ENCODE results near the gene ZNF850.

Gene ZNF850

DNA sequence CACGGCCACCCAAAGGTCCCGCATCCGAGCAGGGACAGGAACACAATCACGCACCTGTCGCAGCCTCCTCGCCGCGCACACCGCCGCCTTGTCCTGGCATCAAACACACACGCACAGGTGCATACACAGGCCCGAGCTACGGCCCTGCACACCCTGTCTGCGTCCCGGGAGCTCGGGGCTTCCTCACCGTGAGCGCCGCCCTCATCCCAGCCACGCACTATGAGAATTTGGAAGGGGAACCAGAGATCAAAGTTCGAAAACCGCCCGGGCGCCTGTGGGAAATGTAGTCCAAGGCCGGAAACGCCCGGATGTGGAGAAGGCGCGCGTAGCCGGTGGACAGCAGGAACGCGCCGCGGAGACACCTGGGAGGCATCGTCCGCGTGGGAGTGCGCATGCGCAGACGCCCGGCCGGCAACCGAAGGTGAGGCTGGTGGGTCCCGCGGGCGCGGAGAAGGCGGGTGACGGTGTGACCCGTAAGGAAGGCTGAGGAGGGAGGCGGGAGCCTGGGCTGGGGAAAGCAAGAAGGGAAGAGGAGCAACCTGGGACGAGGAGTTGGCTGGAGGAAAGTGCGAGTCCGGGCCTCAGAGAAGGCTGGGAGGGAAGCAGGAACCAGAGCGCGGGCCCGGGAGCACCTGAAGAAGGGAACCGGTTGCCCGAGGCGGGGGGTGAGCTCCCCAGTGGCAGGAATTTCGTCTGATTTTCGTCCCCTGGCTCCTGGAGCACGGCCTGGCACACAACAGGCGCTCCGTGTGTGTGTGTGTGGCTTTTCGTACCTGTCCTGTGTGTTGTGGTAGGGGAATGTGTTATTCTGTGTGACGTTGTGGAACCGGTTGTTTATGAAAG is 85.2 kb downstream of the ZNF850 start, which contains the start of gene ZNF567:
Gene ZNF567, plus strand, starts transcription at position 399 of the 843 bp plus-strand sequence. CDS start 7,256 bp downstream, outside the sequence.
- DNase-seq = peak; percentile 98

DNA sequence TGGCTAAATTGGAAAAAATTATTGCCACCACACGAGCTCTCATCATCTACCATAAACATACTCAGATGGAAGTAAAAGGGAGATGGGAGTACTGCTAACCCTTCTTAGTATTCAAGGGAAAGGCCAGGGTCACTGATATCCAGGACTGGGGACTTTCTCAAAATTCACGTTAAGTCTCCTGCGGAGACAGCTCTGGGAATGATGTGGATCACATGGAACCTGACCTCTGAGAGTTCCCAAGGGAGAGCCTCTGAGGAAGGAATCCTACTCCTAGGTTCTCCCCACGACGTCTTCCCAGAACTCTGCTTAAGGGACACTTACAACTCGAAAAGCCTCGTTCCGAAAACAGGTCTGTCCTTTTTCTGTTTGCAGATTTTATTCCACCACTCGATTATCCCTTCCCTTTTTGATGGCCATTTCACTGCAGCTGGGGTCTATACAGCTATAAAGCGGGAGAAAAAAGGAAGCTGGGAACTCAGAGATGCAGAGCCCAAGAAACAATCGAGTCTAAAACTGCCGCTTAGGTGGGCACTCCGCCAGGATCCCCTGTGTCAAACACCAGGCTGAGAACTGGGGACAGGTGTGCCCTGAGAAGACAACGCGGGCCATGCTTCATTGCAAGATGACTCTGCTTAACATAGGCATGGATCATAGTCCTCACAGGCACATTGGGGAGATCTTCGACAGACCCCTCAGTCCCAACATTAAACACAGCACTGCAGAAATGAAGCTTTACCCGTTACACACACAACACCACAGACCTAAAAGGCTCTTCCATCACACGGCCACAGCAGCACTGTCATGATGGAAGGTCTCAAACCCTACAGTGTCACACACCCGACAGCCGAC is 86.0 kb downstream of the ZNF850 start:
- peak; percentile 2 for DNase-seq

DNA sequence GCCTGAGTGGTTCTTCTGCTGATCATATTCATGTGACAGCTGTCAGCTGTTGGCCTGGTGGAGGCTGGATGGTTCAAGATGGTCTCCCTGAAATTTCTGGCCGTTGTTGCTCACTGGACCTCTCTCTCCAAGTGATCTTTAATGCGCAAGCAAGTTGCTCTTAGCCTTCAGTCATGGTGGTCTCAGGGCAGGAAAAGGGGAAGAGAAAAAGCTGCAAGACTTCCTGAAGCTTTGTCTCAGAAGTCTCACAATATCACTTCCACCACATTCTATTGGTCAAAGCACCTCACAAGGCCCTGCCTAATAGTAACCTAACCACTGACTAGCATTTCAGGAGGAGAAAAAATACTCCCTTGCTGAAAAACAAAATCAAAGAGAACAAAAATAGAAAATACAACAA is 86.8 kb downstream of the ZNF850 start:
- DNase-seq = no peak

DNA sequence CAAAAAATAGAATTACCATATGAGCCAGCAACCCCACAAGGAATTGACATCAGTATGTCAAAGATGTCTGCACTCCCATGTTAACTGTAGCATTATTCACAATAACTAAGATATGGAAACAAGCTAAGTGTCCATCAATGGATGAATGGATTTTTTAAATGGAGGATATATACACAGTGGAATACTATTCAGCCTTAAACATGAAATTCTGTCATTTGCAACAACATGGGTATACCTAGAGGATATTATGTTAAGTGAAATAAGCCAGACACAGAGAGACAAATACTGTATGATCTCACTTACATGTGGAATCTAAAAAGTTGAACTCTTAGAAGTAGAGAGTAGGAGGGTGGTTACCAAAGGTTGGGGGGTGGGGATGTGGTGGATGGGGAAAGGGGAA is 93.2 kb downstream of the ZNF850 start:
- DNase-seq = no peak

DNA sequence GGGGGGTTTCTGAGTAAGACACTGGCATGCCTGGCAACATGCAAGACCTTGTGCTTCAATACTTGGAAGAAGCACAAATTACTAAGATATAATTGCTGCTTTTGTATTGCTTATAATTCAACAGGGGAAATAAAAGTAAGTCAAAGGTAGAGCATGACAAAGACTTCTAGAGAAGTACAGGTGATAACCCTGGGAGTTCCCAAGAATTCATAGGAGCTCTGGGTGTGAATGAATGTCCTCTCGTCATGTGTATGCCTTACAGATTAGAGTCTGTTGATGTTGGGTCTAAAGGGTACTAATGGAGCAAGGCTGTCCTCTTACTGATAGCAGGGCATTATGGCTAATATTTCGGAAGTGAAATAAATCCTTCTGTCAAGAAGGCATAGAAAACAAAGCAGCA is 98.4 kb downstream of the ZNF850 start:
- no peak for DNase-seq

DNA sequence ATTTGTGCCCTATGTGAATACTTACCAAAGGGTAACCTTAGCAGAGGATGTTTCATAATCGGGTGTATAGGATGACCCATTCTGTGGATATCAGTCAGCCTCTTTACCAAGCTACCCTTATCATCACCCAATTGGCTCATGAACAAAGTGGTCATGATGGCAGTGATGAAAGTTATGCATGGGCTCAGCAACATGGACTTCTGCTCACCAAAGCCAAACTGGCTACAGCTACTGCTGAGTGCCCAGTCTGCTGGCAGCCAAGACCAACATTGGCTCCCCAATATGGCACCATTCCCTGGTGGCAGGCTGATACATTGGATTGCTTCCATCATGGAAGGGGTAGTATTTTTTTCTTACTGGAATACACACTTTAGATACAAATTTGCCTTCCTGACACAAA is 100.2 kb downstream of the ZNF850 start:
- DNase-seq = no peak

DNA sequence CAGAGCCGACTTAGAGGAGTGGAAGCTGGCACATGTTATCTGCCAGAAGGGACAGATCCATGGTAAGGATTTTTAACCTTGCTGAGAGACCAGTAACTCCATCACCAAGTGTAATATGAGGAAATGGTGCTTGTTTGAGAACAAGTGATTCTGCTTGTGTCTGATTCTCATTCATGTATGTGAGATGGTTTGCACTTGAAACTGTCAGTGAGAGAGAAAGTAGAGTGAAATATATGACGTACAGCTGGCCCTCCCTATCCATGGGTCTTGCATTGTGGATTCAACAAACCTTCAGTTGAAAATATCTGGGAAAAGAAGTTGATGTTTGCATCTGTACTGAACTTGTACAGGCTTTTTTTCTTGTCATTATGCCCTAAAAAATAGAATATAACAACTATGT is 104.0 kb downstream of the ZNF850 start:
- DNase-seq = no peak

DNA sequence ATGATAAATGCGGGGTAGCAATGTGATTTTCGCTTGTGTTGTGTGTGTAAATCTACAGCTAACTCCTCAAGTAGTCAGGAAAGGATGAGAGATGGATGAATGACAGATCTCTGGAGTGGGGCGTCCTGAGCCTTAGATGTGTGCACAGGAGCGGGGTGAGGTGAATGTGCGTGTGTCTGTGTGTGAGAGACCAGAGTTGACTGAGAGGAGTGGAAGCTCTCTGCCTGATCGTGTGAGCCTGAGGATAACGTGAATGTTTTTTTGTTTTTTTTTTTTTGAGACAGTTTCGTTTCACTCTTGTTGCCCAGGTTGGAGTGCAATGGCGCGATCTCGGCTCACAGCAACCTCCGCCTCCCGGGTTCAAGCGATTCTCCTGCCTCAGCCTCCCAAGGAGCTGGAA is 106.8 kb downstream of the ZNF850 start:
- no peak for DNase-seq
